H54 (cell line): ENCODE measurements around the gene OAS1.
"Not testable (repeated sequence)": the region's sequence is repeated elsewhere in the genome, so short reads cannot be mapped to it uniquely, and the experiment has no call there.

Experiments used
- DNase-seq: peaks from one replicate; pipeline ENCODE4 v3.0.0; 2011; ENCODE audit warnings: low spot score, mixed read lengths; ENCODE audit not compliant: insufficient read length
- FAIRE-seq: peaks from 3 replicates; lab custom pipeline; 2011; peaks lifted over from hg19 to GRCh38; lab: Jason Lieb, UNC
- POLR2A ChIP-seq: IDR thresholded peaks from 2 replicates; pipeline ENCODE4 v1.6.1; 2011; ENCODE audit warnings: low read depth, mild to moderate bottlenecking, low read length

OAS1 gene

DNA sequence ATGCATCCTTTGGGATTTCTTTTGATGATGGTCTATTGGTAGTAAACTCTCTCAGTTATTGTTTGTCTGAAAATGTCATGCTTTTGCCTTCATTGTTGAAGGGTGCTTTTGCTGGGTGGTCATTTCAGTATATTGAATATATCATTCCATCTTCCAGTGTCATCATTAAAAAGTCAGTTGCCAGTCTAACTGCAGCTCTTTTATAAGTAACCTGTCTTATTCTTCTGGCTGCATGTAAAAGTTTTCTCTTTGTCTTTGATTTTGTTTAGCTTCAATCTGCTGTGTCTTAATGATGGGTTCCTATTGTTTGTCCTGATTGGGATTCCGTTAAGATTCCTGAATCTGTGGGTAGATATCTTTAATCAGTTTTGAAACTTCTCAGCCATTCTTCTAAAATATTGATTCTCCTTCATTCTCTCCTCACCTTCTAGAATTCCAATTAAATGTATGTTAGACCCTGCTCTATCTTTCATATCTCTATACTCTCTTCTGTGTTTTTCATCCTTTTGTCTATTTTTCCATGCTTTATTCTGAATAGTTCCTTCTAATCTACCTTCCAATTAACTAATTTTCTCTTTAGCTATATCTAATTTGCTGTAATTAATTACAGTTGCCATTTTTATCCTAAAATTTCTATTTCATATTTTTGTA lies 6.4 kb downstream of the OAS1 start:
- no peak for TF ChIP-seq POLR2A
- no peak for DNase-seq
- FAIRE-seq: no peak

DNA sequence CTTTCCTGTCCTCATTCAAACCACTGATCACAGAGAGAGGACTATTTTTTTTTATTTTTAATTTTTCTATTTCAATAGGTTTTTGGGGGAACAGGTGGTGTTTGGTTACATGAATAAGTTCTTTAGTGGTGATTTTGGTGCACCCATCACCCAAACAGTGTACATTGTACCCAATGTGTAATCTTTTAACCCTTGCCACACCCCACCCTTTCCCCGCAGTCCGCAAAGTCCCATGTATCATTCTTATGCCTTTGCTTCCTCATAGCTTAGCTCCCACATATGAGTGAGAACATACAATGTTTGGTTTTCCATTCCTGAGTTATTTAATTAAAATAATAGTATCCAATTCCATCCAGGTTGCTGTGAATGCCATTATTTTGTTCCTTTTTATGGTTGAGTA lies 7.1 kb downstream of the OAS1 start:
- not testable (repeated sequence) for DNase-seq, FAIRE-seq

DNA sequence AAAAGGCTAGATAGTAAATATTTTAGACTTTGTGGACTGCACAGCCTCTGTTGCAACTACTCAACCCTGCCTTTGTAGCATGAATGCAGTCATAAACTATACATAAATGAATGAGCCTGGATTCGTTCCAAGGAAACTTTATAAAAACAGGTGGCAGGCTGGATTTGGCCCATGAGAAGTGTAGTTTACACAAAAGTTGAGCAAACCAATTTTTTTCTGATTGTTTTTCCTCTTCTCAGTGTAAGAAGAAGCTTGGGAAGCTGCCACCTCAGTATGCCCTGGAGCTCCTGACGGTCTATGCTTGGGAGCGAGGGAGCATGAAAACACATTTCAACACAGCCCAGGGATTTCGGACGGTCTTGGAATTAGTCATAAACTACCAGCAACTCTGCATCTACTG lies 9.5 kb downstream of the OAS1 start:
- FAIRE-seq (no peak), DNase-seq (no peak)
- no peak for TF ChIP-seq POLR2A

DNA sequence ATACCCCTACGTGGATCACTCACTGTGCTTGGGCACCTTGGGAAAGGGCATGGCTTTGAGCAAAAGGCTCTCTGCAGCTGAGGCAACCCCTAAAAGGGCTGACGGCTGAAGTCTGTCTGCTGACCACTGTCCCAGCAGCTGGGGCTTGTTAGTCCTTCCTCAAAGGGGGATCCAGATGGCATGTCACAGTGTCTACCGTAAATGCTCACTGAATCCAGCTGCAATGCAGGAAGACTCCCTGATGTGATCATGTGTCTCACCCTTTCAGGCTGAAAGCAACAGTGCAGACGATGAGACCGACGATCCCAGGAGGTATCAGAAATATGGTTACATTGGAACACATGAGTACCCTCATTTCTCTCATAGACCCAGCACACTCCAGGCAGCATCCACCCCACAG lies 12.4 kb downstream of the OAS1 start:
- no peak for DNase-seq
- FAIRE-seq: no peak
- no peak for TF ChIP-seq POLR2A

DNA sequence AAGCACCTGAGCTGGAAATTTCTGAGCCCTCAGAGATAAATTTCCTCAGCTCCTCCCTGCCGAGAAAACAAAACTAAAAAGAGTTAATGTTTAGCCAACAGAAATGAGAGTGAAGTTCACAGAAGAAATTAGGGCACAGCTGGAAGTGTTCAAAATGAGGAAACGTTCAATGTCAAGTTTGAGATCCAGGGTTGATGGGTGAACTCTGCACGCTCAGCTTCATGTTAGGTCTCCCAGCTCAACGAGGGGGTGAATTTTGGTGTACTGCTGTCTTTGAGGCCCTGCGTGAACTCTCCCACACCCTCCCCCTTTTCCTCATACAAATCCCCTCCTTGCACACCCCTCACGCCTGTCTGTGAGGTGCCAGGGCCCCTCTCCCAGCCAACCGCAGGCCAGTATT lies 18.2 kb downstream of the OAS1 start:
- FAIRE-seq: no peak
- no peak for TF ChIP-seq POLR2A

DNA sequence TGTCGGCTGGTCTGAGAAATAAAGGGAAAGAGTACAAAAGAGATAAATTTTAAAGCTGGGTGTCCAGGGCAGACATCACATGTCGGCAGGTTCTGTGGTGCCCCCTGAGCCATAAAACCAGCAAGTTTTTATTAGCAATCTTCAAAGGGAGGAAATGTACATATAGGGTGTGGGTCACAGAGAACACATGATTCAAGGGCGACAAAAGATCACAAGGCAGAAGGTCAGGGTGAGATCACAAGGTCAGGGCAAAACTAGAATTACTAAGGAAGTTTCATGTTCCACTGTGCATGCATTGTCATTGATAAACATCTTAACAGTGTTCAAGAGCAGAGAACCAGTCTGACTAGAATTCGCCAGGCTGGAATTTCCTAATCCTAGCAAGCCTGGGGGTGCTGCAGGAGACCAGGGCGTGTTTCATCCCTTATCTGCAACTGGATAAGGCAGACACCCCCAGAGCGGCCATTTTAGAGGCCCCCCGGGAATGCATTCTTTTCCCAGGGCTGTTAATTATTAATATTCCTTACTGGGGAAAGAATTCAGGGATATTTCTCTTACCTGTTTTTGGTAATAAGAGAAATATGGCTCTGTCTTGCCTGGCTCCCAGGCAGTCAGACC lies 19.8 kb downstream of the OAS1 start:
- FAIRE-seq, DNase-seq: not testable (repeated sequence)

More for the DNA sequence above, 18.2 kb downstream of the OAS1 start:
- DNase-seq: no peak

DNA sequence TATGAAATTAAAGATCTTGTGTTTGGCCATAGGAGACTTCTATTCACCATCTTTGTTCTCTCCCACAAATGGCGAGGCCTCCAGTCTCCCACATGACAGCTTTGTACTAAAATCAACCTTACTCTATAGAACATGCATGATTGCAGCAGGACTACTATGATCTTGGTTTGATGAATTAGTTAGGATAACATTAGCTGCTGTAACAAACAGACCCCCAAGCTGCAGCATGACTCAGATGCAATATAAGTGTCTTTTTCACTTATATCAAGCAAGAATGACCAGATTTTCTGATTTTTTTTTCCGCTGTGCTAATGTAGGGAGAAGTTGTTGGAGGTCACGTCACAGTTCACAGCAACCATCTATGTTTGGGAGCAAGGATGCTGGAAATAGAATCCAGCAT lies 20.7 kb downstream of the OAS1 start:
- FAIRE-seq (no peak), DNase-seq (no peak)

DNA sequence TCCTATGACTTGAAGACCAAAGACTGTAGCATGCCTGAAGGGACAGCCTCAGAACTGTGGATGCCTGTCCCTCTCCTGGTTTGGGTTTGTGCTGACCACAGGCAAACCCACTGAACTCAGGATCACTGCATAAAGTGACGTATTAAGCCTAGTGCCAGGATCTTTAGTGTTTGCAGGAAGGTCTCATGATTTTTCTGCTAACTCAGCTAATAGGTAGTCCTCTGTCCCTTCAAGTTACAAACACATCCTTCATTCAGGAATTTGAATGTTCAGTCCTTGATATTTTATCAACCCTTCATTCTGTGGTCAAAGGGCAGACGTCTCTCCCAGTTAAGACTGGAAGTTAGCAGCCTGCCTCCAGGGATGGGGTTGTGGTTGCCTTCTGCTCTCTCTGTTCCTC lies 21.2 kb downstream of the OAS1 start:
- no peak for TF ChIP-seq POLR2A
- DNase-seq (no peak), FAIRE-seq (no peak)

More for the DNA sequence above, 20.7 kb downstream of the OAS1 start:
- no peak for TF ChIP-seq POLR2A

DNA sequence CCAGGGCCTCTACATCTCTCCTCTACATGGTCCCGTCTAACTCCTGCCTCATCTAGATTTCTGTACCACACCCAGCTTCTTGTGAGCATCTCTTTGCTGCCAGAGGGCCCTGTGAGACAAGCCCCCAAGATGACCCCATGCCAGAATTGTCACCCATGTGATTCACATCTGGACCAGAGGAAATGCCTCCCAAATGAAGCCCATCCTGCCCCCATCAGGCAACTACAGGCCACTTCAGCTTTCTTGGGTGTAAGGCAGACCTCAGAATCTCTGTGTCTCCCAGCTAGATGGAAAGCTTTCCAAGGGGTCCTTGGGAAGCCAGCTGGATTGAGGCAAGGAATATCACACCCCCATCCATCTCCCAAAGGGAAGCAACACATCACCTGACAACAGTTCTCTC lies 22.2 kb downstream of the OAS1 start:
- TF ChIP-seq POLR2A: no peak
- FAIRE-seq (no peak), DNase-seq (no peak)

DNA sequence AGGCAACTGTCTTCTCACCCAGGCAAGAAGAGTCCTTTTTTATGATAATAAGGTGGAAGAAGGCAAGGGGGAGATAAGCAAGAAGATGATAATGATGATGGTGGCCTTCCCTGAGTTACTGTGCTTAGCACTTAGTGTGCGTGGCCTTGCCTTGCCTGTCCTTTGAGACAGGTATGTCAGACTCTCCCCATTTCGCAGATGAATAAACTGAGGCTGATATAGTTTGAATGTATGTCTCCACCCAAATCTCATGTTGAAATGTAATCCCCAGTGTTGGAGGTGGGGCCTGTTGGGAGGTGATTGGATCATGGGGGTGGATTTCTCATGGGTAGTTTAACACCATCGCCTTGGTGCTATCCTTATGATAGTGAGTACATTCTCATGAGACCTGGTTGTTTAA lies 23.0 kb downstream of the OAS1 start:
- DNase-seq (no peak), FAIRE-seq (no peak)
- TF ChIP-seq POLR2A: no peak

DNA sequence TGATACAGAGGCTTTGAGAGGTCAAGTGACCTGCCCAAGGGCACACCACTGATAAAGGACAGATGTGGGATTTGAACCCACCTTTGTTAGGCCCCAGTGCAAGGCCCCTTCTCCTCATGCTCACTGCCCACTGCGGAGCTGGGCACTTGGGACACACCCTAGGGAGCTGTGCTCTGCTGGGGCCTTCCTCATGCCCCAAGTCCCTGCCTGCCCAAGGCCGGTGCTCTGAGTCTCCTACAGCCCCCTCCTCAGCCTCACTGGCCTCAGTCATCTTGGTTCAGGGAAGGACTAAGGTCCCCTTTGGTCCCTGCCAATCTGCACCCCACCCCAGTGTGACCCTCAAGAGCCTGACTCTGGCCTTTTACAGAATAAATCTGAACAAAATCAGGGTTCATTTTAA lies 23.6 kb downstream of the OAS1 start:
- DNase-seq (no peak), FAIRE-seq (no peak)
- TF ChIP-seq POLR2A: no peak

DNA sequence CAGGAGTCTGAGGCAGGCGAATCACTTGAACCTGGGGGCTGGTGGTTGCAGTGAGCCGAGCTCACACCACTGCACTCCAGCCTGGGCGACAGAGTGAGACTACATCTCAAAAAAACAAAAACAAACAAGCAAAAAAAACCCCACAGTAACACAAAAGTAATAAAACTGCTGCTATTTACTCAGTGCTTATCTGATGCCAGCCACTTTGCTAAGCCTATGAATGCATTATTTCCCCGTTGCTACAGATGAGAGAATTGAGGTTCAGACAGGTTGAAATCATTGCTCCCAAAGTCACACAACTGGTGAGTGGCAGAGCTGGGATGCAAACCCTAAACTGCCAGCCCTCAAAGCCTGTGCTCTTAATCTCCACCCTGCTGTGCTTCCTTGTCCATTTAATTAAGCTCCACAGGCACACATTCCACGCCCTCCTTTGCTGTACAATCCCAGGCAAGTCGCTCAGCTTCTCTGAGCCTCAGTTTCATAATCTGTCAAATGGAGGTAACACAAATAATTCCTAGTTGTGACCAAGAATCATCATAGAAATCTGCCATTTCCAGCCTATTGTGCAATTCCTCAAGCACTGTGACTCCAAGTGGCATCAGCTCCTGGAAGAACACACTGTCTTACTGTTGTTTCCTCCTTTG lies 25.8 kb downstream of the OAS1 start:
- FAIRE-seq (no peak), DNase-seq (no peak)
- TF ChIP-seq POLR2A: no peak

DNA sequence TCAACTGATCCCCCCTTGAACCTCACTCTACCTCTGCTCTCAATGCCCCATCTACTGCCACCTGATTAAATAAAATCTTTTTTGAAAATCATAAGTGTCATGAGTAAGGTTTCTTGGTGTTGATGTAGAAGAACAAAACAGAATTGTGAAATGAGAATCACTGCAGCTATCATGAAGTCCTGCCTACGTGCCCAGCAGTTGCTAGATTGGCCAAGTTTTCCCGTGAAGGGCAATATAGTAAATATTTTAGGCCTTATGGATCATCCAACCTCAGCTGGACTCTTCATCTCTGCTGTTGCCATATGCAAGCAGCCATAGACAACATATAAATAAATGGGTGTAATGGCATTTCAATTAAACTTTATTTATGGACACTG lies 26.4 kb downstream of the OAS1 start:
- no peak for TF ChIP-seq POLR2A
- DNase-seq: no peak
- FAIRE-seq: no peak

DNA sequence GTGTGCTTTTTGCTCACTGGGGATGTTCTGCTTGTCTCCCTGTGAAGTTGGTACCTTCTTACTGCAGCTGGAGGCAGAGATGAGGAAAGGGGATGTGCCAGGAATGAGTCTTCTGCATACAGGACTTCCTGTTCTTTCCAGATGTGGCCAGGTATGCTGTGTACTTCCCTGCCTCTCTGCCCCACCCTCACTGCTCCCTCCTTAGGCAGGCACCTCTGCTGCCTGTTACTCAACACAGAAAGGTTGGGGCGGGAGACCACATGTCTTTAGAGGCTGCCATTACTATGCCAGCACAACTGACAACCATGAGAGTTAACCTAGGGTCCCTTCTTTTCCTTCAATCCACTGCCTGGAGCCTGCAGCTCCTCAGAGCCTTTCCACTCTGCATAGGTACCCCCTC lies 29.5 kb downstream of the OAS1 start:
- no peak for DNase-seq
- no peak for TF ChIP-seq POLR2A
- FAIRE-seq: no peak

DNA sequence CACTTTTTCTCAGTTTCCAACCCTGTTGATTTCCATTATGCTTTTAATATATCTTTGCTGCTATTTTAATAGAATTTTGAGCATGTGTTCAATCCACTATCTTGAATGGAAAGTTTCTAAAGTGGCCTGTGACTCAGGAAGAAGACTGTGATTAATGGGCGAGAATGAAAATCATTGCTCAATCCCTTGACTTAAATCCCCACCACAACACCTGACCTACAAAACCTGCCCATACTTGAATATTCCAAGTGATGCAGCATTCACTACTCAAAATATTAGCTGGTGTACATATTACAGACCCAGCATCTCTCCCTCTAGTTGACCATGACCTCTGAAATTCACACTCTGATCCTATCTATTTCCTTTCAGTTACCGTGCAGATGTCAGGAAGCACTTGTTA lies 30.2 kb downstream of the OAS1 start:
- no peak for TF ChIP-seq POLR2A
- DNase-seq: no peak

More for the DNA sequence above, 30.2 kb downstream of the OAS1 start:
- no peak for FAIRE-seq
